Measurements from ENCODE around the gene SERTAD2.

DNA sequence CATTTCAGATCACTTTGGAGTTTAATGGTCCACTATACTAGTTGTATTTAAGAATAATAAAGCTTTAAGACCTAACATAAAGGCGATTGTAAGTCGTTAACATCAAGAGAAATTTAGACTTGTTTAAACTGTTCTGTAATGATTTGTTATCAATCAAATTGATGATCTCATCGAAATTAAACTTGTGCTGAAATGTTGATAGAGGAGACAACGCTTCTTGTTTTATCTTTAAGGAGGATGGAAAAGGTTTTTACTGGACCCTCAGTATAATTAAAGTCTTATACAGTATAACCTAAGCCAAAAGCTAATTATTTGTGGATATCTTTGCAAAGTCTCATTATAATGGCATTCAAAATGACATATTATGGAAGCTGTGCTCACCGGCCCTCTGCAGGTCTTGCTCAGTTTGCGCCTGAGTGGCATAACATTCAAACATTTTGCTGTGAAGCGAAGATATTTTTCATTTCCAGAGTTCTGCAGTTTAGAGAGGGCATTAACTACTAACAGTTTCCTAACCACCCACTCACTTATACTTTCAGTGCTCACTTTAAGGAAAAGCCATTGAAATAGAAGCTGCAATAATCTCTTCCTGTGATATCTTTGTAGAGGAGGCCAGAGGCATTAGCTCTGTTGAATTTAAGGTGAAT is 1.4 kb upstream of the SERTAD2 start:
- TF ChIP-seq, protein P1, sequence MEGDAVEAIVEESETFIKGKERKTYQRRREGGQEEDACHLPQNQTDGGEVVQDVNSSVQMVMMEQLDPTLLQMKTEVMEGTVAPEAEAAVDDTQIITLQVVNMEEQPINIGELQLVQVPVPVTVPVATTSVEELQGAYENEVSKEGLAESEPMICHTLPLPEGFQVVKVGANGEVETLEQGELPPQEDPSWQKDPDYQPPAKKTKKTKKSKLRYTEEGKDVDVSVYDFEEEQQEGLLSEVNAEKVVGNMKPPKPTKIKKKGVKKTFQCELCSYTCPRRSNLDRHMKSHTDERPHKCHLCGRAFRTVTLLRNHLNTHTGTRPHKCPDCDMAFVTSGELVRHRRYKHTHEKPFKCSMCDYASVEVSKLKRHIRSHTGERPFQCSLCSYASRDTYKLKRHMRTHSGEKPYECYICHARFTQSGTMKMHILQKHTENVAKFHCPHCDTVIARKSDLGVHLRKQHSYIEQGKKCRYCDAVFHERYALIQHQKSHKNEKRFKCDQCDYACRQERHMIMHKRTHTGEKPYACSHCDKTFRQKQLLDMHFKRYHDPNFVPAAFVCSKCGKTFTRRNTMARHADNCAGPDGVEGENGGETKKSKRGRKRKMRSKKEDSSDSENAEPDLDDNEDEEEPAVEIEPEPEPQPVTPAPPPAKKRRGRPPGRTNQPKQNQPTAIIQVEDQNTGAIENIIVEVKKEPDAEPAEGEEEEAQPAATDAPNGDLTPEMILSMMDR (conservative IDR thresholded peaks at IDR 0.05; ENCODE audit: low read length), result peak; percentile 50
- TF ChIP-seq EZH2phosphoT487 (IDR thresholded peaks at IDR 0.05; ENCODE audit: borderline replicate concordance), result no peak

Data from Loucy (cell line).